GM04503 (cell line): ENCODE measurements around the gene RIC1.
"Not testable (repeated sequence)": the region's sequence is repeated elsewhere in the genome, so short reads cannot be mapped to it uniquely, and the experiment has no call there.

Experiments used
- DNase-seq: peaks from one replicate; pipeline ENCODE4 v3.0.0-alpha.2; 2012; ENCODE audit warnings: low read depth

RIC1 gene

DNA sequence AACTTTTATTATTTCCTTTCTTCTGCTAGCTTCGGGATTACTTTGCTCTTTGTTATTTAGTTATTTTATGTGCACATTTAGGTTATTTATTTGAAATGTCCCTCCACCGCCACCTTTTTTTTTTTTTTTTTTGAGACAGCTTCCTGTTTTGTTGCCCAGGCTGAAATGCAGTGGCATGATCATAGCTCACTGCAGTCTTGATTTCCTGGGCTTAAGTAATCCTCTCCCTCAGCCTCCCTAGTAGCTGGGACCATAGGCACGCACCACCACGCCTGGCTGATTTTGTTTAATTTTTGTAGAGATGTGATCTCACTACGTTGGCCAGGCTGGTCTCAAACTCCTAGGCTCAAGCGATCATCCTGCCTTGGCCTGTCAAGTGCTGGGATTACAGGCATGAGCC is 38.5 kb downstream of the RIC1 start:
- DNase-seq: no peak

DNA sequence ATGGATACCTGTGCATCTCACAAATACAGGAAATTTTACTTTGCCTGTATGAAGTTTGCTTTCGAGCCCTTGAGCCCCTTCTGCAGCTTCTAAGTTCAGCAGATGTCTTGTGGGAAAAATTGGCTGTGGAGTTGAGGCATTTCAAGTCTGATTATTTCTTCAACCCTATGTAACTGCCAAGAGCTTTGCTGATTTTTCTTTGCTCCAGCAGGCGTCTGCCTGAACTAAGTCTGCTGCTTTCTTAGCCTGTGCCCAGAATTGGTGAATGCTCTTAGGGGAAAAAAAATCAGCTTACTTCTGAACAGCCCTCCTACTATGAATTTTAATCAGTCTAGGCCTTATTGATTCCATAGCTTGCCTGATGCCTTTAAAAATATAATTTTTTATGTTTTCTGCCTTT is 41.2 kb downstream of the RIC1 start:
- no peak for DNase-seq

DNA sequence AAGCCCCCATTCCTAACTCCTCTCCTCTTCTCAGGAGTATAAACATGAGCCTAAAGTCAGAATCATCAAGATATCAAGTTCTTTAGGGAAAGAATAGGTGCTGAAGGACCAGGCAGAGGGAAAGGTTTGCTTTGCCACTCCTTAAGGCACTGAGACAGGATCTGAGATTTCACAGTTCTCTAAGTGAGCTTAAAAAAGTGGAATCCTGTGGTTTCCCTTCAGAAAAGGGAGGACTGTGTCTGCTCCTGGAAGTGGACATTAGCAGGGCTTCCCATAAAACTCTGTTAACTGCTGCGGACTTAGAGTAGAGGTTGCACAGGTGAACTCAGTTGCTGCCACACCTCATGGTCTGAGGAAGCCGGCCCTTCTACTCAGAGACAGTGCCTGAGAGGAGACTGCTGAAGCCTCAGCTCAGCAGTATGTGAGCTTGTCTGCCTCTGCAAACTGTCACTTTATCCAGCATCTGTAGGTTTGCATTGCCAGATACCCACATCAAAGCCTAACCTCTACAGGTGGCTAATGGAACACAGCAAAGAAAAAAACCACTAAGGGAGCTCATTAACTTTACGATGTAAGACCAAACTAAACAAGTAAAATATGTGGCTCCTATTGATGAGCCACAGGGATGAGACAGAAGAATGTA is 42.9 kb downstream of the RIC1 start:
- DNase-seq: no peak

DNA sequence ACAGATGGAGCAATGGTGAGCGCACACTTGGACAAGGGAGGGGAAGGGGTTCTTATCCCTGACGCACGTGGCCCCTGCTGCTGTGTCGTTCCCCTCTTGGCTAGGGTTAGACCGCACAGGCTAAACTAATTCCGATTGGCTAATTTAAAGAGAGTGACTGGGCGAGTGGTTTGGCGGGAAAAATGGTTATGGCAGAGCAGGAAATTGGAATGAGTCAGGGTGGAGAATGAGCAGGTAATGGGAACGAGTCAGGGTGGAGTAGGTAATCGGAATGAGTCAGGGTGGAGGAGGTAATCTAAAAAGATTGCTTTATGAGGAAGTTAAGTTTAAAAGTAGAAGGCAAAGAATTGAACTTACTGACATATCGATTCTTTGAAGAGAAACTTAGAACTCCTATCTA is 46.1 kb downstream of the RIC1 start:
- not testable (repeated sequence) for DNase-seq

DNA sequence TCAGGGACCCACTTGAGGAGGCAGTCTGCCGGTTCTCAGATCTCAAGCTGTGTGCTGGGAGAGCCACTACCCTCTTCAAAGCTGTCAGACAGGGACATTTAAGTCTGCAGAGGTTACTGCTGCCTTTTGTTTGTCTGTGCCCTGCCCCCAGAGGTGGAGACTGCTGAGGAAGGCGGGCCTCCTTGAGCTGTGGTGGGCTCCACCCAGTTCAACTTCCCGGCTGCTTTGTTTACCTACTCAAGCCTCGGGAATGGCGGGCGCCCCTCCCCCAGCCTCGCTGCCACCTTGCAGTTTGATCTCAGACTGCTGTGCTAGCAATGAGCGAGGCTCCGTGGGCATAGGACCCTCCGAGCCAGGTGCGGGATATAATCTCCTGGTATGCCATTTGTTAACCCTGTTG is 54.7 kb downstream of the RIC1 start:
- not testable (repeated sequence) for DNase-seq

DNA sequence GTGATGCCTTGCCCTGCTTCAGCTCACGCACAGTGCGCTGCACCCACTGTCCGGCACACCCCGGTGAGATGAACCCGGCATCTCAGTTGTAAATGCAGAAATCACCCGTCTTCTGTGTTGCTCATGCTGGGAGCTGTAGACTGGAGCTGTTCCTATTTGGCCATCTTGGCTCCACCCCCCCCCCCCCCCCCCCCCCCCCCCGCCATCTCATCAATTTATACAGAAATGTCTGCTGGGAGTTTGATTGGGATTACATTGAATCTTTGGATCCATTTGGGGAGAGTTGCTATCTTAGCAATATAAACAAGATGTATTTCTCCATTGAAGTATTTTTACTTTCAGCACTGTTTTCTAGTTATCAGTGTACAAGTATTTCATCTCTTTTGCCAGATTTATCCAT is 55.2 kb downstream of the RIC1 start:
- DNase-seq: no peak

DNA sequence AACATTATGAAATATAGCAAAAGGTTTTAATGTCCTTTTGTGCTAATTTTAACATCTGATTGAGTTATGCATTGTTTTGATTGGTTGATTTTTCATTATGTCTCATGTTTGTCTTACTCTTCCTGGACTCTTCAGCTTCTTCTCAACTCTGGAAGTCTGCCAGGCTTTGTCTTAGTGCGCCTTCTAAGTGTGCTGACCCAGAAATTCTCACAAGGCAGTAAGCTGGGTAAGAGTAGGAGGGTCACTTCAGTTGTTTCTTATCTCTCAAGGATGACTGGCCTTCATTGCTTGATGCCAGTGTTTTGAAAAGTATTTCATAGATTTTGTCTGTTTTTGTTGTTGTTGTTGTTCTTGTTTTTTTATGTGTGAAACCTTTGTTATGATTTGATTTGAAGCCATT is 59.2 kb downstream of the RIC1 start:
- no peak for DNase-seq

DNA sequence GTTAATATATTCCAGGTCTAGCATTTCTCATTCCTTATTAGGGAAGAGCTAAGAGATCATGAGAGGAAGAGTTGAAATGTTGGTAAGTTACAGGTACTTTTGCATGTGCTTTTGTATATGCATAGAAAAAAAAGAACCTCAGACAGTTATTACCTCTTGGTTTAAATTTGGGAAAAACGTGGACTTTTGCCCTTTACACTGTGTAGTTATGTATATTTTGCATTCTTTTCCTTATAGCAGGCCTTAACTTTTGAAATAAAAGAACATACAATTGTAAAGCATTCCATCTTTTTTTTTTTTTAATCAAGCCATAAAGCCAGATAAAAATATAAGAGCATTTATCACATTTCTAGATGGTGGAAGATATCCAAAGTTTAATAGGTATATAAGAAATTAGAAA is 61.4 kb downstream of the RIC1 start:
- DNase-seq: no peak

DNA sequence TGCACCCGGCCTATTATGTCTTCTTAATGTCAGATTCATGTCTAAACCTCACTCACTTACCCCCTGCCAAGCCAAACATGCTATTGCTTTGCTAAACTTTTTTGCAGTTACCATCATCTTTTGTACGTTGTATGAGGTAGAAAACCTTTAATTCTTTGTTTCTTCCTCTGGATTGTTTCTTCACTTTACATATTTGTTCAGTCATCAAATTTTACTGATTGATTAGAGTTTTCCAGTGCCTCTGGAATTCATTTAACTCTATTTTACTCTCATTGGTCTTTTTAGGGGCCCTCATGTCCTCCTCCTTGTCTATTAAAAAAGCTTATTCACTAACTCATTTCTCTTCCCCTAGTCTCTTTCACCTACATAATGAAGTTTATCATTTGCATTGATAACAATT is 67.0 kb downstream of the RIC1 start:
- no peak for DNase-seq

DNA sequence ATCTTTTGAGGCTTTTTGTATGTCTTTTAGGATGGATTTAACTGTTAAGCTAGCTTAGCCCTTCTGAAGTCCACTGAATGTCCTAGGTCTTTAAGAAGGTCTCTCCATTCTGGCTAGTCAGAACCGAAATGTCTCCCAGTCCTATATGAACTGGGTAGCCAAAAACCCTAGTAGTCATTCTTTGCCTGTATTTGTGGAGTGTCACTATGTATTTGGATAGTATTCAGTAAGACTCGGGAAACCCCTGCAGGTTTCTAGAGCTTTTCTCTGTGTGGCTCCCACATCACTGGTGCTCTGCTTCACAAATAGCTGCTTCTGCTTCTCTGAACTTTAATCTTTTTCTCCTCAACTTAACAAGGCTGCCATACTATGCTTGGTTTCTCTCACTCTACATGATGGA is 68.0 kb downstream of the RIC1 start:
- DNase-seq: no peak

DNA sequence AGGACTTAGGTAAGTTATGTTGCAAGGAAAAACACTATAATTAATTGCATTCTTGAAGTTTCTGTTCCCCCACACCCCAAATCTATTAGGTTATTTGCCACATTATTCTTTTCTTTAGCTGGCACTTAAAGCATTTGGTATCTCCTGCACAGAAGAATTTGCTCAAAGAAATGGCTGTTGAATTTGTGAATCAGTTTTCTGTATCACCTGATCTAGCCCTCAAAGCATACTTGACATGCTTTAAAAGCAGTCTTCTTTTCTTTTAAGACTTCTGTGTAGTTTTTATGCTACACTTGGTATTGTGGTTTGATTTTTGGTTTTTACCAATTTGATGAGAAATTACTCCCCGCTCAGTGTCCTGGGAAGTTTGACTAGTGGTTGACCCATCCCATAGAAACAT is 69.1 kb downstream of the RIC1 start:
- DNase-seq: no peak

DNA sequence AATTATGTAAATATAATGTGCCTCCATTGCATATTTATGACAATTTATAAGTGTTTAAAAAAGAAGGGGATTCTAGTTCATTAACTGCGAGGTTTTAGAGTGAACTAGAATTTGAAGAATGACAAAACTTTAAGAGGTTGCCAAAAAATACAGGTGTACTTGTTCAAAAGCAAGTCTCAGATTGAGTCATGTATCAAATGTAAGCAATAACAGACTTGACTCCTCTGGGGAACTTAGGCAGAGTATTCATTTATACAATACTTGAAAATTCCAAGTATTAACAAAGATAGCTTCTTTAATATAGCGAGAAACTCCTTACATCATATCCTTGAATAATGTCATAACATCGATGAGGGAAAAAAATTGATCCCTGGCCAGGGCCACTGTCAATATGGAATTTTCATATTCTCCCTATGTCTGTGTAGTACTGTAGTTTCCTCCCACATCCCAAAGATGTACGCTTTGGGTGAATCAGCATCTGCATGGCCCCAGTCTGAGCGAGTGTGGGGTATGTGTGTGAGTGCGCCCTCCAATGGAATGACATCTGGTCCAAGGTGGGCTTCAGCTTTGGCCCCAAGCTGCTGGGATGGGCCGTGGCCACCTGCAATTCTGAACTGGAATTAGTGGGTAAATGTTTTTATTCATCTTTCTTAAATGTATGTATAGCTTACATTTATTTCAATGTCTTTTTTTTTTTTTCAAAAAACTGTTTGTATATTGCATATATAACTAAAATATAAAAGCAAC is 70.1 kb downstream of the RIC1 start:
- DNase-seq: no peak

DNA sequence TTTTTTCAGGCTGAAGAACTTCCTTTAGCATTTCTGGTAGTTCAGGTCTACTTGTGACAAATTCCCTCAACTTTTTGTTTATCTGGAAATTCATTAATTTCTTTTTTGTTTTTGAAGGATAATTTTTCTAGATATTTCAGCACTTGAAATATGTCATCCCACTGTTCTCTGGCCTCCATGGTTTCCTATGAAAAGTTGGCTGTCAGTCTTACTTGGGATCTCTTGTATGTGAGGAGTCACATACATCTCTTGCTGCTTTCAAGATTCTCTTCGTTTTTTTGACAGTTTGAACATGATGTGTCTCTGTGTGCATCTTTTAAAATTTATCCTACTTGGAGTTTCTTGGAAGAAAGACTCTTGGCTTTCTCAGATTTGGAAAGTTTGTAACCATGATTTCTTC is 79.5 kb downstream of the RIC1 start:
- DNase-seq: no peak

DNA sequence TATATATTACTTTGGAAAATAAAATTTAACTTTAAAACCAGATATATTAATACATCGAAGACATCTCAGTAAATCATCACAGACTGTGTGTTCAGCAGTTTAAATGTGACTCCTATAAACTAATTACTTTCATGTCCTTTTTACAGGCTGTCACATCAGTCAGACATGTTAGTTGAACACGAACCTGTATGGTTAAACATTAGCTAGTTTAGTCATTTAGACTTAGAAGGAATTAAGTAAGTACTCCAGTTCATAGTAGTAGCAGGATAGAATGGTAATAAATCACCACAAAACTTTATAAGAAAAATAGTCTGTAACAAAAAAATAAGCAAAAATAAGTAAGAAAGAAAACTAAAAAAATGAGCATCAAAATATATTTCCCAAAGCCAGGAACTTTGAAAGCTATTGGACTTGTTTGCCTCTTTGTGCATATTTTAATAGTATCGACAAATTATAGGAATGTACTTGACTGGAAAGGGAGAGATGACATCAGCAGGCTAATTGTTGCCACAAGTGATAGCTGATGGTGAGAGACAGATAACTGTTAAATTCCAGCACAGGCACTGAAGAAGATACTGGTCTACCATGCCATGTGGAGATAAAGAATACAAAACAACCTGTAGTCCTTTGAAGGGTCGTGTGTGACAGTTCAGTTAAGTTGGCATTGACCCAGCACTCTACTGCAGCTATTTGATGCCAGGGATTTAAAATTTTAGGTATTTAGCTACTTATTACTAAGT is 83.9 kb downstream of the RIC1 start:
- DNase-seq: no peak

DNA sequence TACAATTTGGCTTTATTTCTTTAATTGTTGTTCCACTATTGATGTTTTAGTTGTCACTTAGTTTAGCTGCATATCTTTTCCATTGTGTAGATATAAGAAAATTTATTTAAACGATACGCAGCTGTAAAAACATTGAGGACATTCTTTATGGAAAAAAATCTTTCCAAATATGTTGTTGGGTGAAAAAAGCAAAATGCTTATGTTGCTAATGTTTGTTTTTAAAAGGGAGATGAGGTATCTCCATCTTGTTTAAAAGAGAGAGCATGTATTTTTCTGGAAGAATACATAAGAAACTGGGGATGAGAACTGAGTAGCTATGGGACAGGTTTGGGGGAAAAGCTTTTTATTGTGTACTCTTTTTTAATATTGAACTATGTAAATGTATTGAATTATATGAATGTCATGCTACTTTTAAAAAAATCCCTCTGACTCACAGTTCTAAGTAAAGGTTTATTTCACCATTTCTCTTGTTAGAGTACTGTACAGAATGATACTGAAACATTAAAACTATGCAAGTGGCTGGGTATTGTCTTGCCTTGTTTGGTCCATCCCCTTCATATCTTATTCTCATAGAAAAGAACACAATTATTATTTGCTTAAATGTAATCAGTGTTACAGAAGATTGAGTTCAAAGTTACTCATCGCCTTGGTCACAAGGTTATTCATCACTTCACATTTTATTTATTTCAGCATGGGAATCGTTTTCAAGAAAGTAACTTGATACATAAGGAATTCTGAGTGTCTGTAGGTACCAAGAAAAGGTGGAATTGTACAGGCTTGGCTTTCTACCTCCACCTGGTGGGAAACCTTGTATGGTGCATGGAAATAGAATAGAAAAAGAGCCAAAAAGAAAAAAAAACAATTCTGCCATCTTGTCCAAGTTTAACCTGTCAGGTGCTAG is 85.8 kb downstream of the RIC1 start:
- no peak for DNase-seq

DNA sequence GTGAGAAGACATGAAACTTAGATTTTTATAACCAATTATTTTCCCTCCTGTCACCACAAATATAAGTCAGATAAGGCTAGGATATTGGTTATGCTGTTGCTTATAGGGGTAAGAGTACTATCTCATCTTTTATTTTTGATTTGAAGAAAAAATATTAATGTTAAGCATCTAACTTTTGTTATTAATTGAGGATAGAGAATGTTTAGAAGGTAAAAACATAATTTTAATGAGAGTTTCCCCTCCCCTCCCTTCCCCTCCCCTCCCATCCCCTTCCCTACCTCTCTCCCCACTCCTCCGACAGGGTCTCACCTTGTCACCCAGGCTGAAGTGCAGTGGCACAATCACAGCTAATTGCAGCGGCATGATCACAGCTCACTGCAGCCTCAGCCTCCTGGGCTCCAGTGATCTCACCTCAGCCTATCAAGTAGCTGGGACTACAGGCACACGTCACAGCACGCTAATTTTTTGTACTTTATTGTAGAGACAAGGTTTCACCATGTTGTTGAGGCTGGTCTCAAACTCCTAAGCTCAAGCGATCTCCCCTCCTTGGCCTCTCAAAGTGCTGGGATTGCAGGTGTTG is 86.7 kb downstream of the RIC1 start:
- DNase-seq: no peak

DNA sequence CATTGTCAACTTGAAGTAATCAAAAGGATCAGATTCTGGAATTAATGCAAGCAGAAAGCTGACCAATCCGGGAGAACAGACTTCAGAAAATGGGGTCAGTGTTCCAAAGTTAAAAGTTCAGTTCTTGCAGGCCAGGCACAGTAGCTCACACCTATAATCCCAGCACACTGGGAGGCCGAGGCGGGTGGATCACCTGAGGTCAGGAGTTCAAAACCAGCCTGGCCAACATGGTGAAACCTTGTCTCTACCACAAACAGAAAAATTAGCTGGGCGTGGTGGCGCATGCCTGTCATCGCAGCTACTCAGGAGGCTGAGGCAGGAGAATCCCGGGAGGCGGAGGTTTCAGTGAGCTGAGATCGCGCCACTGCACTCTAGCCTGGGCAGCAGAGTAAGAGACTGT is 88.5 kb downstream of the RIC1 start:
- DNase-seq: not testable (repeated sequence)

DNA sequence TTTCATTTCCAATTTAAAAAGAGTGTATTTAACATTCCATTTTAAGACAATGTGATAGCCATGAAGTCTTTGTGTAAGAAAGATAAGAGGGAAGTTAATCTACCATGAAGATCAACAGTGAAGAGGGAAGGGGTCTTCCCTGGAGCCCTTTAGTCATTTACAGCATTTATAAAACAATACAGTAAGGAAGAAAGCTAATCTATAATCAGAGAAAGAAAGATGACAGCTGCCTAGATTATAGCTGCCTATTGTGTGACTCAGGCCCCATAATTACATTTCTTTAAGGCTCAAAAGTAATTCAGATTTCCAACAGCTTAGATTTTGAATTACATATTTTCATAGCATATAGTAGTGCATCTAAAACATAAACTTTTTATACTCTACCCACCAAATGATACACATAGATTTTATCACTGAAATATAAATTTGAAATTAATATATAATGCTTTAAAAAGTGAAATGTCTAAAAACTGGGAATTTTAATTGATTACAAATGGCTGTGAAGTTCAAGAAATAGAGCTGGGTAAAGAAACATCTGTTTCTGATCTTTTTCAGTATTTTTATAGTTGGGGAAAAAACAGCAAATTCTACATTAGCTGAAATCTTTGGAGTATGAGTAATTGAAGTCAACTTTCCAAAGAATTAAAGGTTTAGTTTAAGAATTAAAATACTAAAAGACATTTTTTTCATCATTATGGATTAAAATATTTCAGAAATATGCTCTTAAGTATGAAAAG is 89.6 kb downstream of the RIC1 start:
- peak; percentile 21 for DNase-seq

DNA sequence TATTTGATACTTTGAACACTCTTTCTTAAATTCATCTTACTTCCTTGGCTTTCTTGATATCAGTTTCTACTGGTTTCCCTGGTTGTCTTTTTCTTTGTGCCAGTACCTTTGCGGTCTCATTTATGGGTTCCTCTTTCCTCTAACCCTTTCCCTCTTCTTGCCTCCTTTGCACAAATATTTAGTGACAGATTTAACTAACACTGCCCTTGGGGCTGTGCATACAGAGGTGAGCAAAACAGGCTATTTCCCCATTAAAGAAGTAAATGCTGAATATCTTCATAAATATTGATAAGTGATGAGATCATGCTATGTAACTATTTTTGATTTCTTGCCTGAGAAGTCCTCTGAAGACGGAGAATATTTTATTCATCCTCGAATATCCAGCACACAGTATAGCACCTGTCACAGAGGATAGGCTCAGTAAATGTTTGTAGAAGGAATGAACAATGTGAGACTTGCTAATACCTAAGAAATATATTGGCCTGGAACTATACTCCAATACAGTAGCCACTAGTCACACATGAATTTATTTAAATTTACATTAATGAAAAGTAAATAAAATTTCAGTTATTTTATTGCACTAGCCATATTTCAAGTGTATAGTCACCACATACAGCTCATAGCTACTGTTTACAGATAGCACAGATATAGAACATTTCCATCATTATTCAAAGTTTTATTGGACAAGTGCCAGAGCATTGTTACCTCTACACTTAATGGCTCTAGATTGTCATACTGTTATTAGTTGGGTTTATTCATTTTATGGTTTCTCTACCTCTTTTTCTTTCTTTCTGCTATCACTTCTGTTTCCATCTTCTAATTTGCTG is 90.4 kb downstream of the RIC1 start:
- DNase-seq: no peak

DNA sequence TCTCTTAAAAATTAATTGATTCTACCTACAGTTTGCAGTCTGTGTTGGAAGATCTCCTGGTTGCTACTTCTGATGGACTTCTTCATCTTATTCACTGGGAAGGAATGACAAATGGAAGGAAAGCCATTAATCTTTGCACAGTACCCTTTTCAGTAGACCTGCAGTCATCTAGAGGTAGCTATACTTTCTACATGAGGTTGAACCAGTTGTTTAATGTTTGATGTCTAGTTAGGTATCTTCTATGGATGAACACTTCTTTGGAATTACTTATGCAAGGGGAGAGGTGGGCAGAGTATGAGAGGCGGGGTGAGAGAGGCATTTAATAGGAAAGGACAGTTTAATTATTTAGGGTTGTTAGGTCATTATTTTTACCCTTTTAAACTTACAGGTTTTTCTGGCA is 91.2 kb downstream of the RIC1 start:
- no peak for DNase-seq
